ENCODE data around the gene NDOR1.

Gene NDOR1

GRCh38 chr9:137266162-137266527 is 60.6 kb downstream of the NDOR1 start:
- no peak for DNase-seq

Data from hippocampal formation (tissue), 2 donors.